OCI-M1 (cell line): Measurements from ENCODE around the gene GNAZ.
A peak's percentile ranks its signal among the peaks of the same experiment; 100 is the strongest.

ENCODE experiments used
- DNase-seq: peaks from one replicate; lab custom pipeline; 2025; lab: John Stamatoyannopoulos, UW

Gene GNAZ

DNA sequence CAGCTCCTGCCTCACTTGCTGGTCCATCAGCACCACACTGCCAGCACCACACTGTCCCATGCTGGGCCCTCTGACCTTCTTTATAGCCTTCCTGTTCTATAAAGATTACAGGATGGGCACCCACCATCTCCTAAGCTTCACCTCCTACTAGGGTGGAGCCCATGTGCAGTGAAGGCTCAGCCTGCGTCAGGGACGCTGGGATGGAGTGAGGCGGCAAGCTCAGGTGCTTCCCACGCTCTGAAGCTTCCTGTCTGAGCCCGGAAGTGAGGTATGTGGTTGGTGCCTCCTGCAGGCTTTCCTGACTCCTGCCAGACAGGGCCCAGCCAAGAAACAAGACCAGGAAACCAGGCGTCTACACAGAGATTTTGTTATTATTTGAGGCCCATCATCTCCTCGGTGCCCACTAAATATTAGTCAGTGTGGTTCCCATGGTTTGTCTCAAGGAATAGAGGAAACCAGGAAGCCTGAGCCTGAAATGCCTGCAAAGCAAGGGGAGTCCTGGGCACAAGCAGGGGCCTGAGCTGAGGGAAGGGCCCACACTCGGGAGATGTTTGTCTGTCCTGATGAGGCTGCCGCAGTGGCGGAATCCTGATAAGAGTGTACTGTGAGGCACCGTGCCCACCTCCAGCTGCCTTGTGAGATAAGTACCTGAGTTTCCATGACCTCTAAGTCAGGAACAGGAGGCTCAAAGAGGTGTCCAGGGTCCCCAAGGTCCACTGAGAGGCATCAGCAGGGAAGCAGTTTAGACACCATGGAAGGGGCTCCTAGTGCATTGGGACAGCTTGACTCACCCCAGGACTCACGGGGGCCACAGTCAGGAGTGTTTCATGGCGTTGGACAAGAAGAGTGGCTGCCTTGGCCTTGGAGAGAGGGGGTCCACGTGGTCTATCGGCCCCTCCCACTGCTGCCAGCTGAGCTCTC is 49.4 kb downstream of the GNAZ start:
- DNase-seq: no peak

DNA sequence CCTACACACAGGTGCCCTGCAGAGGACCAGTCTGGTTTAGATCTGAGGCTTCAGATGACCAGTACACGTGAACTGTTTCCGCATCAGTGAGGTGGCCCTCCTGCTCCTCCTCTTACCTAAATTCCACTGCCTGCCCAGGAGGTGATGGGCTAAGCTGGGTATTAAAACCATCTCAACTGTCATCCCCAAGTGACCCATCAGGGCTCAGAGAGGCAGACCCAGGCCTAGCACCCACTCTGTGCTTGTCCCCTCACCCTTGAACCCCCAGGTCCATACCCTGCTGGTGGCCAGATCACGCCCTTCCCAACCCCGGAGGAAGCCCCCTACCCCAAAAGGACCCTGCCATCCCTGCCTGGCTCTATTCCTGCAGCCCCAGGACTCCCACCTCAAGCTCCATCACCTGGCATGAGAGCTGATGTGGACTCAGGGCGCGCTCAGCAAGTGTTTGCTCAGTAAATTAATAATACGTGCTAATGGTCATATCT is 50.1 kb downstream of the GNAZ start:
- DNase-seq: no peak

DNA sequence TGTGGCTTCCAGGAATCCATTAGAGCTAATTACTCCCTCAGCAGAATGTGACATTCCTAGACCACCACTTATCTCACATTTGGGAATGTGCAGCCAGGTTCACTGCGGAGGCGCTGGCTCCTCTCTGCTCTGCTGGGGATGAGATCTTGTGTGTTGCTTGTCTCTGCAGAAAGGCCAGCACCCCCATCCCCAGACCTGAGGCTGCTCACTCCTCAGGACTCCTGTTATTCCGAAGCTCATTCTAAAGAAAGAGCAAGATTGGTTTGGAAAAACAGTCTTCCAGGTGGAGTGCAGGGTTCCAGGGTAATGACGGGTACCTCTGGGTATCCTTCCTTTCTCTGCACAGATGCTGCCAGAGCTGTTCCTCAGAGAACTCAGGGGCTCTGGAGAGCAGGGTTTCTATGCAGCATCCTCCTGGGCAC is 50.7 kb downstream of the GNAZ start:
- DNase-seq: no peak

DNA sequence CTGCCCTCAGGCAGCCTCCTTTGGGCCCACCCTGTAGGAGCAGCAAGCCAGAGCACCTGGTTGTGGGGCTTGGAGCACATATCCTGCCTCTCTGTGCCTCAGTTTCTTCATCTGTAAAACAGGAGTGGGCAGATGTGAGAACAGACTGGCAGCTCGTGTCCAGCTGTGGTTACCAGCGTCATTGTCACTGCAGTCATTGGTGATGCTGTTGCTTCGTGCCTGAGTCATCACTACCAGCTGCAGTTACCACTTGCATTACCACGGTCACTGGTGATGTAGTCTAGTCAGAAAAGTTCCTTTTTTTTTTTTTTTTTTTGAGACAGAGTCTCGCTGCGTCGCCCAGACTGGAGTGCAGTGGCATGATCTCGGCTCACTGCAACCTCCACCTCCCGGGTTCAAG is 51.1 kb downstream of the GNAZ start:
- DNase-seq: no peak

DNA sequence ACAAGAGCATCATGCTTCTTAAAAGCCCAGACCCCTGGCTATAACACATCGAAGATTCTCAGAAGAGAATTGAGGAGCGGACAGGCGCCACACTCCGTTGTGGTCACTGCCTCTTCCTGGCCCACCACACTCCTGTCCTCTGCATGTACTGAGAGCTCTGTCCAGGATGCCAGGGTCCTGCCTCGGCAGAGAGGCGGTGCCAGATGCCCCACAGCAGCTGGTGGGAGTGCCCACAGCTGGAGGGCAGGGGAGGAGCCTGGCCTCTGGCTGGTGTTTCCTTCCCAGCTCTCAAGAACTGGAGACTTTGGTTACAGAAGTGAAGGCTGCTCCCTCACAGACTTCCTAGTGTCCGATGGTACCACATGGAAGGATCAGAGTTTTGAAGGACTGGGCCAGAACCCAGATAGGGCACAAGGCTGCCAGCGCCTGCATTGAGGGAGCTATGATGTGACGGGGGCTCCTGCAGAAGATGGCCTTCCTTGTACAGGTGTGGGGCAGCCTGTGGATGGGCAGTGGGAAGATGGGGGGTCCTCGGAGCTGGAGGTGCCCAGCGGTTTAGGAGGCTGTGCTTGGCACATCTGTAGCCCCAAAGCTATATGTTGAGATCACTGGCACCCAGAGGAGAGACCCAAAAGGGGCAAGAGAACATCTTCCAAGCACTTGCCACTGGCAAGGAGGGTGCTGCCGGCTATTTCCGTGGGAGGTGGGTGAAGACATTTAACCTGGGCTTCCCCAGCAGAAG is 52.1 kb downstream of the GNAZ start:
- DNase-seq: no peak

DNA sequence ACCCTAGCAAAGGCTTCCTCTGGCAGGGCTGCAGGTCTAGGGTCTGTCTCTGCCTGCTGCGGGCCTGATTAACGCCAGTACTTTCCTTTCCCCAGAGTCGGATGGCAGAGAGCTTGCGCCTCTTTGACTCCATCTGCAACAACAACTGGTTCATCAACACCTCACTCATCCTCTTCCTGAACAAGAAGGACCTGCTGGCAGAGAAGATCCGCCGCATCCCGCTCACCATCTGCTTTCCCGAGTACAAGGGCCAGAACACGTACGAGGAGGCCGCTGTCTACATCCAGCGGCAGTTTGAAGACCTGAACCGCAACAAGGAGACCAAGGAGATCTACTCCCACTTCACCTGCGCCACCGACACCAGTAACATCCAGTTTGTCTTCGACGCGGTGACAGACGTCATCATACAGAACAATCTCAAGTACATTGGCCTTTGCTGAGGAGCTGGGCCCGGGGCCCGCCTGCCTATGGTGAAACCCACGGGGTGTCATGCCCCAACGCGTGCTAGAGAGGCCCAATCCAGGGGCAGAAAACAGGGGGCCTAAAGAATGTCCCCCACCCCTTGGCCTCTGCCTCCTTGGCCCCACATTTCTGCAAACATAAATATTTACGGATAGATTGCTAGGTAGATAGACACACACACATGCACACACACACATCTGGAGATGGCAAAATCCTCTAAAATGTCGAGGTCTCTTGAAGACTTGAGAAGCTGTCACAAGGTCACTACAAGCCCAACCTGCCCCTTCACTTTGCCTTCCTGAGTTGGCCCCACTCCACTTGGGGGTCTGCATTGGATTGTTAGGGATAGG is 52.9 kb downstream of the GNAZ start:
- no peak for DNase-seq

DNA sequence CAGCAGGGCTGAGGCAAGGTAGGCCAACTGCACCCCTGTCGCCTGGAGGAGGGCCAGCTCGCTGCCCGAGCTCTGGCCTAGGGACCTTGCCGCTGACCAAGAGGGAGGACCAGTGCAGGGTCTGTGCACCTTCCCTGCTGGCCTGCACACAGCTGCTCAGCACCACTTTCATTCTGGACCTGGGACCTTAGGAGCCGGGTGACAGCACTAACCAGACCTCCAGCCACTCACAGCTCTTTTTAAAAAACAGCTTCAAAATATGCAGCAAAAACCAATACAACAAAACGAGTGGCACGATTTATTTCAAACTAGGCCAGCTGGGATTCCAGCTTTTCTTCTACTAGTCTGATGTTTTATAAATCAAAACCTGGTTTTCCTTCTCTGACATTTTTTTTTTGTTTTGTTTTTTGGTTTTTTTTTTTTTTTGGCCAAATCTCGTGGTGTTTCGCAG is 53.5 kb downstream of the GNAZ start:
- DNase-seq: no peak

DNA sequence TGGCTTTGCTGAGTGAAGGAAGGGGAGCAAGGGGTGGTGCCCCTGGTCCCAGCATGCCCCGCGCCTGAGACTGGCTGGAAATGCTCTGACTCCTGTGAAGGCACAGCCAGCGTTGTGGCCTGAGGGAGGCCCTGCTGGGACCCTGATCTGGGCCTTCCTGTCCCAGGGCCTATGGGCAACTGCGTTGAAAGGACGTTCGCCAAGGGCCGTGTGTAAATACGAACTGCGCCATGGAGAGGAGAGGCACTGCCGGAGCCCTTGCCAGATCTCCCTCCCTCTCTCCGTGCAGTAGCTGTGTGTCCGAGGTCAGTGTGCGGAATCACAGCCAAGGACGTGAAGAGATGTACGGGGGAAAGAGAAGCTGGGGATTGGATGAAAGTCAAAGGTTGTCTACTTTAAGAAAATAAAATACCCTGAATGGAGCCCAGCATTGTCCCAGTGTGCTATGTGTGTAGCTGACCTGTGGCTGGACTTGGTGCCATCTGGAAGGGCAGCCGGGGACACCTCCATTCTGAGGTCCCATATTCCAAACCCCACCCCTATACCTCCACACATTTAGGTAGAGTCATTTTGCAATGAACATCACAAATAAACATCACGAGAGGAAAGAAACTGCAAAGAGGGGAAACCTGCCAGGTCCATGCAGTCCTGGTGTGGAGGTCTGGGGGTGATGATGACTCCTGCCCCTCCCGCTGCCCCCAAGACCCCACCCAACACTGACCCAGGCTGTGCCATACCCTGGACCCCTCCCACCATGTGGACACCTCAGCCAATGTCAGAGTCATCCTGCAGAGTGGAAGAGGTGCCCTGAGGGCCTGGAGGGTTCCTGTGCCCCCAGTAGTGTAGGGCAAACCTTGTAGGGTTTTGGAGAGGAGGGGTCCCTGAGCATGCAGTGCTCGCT is 54.5 kb downstream of the GNAZ start:
- no peak for DNase-seq

DNA sequence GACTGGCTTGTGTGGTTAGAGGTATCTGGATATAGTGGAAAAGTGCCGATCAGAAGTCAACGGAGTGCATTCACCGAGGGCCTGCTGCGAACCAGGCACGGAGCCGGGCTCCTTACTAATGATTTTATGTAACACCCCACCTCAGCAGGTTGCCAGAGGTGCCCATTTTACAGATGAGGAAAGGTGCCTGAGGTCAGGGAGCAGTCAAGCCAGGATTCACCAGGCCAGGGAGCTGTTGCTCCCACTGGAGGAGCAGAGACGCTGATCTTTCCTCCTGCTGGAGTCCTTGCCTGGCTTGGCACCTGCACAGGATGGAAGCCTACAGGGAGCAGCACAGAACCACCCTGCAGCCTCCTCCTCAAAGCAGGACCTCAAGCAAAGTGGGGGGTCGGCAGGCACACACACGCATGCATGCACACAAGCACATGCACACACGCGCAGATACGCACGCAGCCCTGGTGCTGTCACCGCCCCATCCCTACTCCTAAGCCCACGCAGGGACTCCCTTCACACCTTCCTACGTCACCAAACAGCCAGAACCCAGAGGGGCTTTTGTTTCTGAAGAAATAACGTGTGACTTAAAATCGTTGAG is 55.3 kb downstream of the GNAZ start:
- DNase-seq: no peak

DNA sequence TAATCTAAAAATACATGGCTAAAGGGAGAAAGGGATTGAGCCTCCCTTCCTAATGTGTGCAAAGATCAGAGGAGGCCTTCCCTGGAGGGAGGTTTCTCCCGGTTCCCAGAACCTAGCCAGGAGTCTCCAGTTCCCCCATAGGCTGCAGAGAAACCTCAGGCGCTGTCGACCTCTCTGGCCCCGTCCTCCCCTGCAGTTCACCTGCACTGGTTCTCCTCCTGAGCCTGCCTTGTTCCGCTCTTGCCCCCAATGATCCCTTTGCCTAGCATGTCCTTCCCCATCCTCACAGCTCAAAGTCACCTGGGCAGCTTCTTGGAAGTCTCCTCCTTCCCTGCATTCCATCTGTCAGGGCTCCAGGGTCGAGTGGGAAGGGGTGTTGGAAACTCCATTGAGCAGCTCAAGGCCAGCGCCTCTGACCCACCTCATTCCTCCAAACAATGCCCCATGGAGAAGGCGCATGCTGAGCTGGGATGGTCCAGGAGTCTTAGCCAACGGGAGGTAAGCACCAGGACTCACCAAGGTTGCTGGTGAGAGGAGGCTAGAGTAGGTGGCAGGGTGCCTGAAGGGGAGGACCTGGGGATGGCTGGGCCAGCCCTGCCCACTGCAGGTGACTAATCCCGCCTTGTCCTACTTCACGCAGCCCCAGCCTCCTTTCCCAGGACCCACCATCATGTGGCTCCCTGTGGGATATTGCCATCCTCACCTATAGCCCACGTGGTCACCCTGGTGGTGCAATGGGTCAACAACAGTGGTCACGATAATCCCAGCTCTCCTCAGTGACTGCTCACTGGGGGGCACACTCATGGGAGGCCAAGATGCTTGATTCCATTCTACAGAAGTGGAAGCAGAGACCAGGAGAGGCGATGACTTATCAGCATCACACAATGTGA is 56.1 kb downstream of the GNAZ start:
- DNase-seq: no peak

DNA sequence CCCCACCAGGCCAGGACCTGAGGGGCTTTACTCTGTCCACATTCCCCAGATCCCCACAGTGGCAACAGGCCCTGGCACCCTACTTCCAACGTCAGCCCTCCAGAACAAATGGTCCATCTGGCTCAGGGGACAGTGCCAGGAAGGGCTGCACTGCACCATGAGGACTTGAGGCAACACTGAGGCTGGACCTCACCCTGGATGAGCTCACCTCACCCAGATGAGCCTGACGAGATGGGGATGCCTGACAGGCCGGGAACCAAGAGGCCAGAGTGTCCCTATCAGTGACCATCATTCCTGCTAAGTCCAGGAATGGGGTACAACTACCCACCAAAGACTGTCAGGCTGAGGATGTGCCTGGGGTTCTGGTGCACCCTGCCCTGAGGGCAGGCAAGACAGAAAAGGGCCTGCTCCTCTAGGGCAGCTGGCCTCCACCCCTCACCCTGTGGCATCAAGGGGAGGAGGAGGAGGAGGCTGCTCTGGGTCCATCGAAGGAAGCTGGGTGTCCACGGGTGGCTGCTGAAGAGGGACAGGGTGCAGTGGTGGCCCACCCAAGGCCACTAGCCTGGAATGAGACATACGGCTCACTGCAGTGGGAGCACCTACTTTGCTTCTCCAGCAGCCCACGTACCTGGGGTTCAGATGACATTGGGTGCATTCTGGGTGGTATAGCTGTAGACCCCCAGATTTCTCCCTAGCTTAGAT is 56.9 kb downstream of the GNAZ start:
- no peak for DNase-seq

DNA sequence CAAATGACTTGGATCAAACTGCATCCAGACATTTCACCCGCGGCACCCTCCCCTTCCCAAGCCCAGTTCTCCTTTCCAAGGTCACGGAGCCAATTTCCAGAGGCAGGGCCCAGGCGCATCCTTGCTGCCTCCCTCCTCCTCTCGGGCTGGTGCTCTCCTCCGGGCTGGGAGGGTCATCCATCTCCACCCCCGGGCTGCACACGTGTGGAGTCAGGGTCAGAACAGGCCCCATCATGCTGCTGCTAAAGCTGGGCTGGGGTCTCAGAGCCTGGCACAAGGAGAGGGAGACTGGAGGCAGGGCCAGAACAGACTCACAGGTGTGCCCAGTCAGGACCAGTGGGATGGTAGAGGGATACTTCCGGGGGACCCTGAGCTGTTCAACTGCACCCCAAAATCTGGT is 57.5 kb downstream of the GNAZ start:
- DNase-seq: no peak

DNA sequence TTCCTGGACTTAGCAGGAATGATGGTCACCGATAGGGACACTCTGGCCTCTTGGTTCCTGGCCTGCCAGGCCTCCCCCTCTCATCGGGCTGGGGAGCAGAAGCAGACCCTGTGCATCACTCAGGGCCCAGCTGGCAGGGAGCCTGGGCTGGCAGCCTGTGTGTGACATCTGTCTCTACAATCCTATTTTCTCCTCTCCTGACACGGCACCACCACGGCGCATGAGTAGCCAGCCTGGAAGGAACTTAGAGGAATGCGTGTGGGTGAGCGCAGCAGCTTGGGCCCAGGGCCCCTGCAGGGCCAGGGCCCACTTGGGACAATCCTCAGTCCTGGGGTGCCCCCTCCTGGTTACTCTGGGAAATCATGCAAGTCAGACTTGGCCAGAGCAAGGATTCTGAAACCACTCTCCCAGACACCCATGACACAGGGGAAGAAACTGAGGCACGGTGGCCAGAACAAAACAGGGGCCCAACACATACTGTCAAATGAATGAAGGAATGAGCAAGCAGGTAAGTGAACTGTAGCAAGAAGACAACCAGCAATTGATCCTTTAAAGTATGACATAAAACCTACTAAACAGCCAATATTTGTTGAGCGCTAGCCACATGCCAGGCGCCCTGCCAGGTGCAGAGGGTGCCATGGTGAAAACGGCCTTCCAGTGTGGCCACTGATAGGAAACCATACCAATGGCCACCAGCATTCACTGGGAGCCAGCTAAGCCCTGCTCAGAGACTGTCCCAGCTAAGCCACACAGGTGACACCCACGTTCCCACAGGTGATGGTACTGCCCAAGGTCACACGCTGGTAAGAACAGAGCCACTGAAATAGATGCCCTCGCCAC is 58.2 kb downstream of the GNAZ start:
- peak; percentile 81 for DNase-seq

DNA sequence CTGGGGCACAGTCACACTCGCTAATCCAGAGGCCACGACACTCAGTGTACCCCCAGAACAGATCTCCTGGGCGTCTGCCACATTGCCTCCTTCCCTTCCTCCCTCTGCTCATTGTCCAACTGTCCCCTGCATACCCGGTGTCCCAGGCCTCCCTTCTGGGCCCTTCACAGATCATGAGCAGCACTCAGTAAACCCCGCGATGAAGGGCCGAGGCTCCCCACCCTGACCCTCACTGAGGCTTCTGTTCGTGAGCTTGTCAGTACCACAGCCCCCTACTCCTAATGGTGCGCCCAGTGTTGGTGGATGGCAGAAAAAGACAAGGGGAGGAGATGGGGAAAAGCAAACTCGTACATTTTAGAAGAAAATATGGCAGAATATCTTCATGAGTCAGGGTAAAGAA is 58.8 kb downstream of the GNAZ start:
- DNase-seq: no peak

DNA sequence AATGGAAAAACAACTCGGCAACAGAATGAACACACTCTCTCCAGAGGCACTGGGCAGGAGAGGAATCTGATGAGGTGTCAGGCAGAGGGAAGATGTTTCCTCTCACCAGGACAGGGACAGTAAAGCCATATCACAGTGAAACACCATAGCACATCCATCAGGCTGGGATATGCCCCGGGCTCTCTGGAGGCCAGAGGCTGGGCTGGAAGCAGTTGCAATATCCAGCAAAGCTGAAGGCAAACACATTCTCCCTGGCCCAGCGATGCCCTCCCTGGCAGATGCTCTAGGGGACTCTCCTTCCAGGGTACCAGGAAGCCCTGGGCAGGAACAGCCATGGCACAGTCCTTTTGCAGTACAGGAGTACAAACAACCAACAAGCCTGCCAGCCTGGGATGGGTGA is 60.4 kb downstream of the GNAZ start:
- DNase-seq: no peak

DNA sequence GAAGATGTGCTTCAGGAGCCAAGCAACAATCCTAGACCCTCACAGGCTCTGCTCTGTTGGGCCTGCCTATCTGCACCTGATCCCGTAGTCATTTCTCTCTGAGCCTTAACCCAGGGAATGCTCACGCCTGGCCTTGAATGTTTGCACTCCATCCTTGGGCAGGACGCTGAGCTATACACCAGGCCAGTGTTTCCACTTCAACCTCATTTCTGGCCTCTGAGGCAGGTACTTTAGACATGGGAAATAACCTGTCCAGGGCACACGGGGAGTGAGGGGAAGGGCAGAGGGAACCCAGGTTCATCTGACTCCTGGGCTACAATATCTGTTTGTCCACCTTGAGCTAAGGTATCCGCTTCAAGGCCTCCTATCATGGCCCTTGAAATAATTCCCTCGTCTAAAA is 61.6 kb downstream of the GNAZ start:
- no peak for DNase-seq

DNA sequence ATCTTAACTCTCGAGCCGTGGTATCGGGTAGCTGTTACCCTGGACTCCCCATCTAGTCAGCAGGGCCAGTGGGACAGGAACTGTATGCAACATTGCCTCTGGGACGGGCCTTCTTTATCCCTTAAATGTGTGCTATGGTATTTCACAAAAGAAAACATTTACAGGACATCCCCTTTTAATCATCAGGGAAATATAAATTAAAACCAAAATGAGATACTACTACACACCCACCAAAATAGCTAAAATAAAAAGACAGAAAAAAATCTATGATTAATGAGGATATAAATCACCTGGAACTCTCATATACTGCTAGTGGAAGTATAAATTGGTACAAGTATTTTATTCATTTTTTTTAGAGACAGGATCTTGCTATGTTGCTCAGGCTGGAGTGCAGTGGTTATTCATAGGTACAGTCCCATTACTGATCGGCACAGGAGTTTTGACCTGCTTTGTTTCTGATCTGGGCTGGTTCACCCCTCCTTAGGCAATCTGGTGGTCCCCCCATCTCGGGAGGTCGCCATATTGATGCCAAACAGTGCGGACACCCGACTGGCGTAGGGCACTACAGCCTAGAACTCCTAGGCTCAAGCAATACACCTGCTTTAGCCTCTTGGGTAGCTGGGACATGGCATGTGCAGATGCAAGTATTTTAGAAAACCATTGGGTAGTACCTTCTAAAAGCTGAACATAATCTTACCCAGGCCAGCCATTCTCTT is 62.2 kb downstream of the GNAZ start:
- no peak for DNase-seq

DNA sequence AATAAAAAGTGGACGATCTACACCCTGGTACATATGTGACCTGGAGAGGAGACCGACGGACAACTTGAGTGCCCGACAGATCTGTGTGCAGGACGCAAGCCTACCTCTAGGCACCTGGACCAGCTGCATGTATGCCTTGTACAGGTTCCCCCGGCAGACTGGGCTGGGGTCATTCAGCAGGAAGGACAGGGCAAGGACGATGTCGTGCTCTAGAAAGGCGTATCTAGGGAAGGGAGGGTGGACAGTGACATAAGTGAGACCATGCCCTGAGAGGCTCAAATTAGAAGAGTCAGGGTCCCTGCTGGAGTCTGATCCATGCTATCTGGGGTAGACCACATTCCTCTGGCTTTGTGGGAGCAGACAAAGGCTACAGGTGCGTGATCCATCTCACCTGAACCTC is 63.6 kb downstream of the GNAZ start:
- no peak for DNase-seq
